Natural killer cell (primary cell): Measurements from ENCODE around the gene TIMM44. TPM values are rescaled to one million over a fixed set of nuclear protein-coding genes. Genes with fewer than 3 reads are reported as not detected.
A peak's percentile ranks its signal among the peaks of the same experiment; 100 is the strongest.

Experiments
- ATAC-seq, 3 donors: fragments of 150-1000 bp in 2 of 3; fragments of 200-7000 bp in 1 of 3; cut with Tn5 transposase; 1 replicate in 1 of 3; 2 replicates in 2 of 3; pipeline ENCODE4 v1.10.0; 2021; ENCODE audit warnings: mild to moderate bottlenecking in 2 of 3, moderate library complexity in 2 of 3
- DNase-seq, 2 donors: peaks; one replicate each; pipeline versions ENCODE4 v3.0.0 to v3.0.0-alpha.2; 2013 to 2021; ENCODE audit warnings: mixed read lengths in 1 of 2
- H3K27ac ChIP-seq: one replicate; pipeline ENCODE4 v1.5.1; 2013; ENCODE audit warnings: mild to moderate bottlenecking, low read length
- H3K27me3 ChIP-seq: one replicate; pipeline ENCODE4 v1.6.1; 2013; ENCODE audit warnings: low read length; ENCODE audit not compliant: control insufficient read depth, insufficient read depth
- H3K36me3 ChIP-seq: one replicate; pipeline ENCODE4 v1.6.1; 2013; ENCODE audit warnings: low read length; ENCODE audit not compliant: control insufficient read depth, insufficient read depth
- H3K4me1 ChIP-seq: one replicate; pipeline ENCODE4 v1.6.1; 2013; ENCODE audit warnings: low read length; ENCODE audit not compliant: control insufficient read depth, insufficient read depth
- H3K4me3 ChIP-seq: one replicate; pipeline ENCODE4 v1.5.1; 2013; ENCODE audit warnings: low read length
- H3K9me3 ChIP-seq: one replicate; pipeline ENCODE4 v1.6.1; 2013; ENCODE audit warnings: low read length; ENCODE audit not compliant: control insufficient read depth, insufficient read depth
- H3K27ac Mint-ChIP-seq, 2 donors: one replicate each; pipeline ENCODE4 v1.8.0; 2022; ENCODE audit warnings: mild to moderate bottlenecking in 2 of 2, mixed read lengths in 2 of 2, moderate library complexity in 1 of 2
- H3K27me3 Mint-ChIP-seq, 2 donors: one replicate each; pipeline ENCODE4 v1.8.0; 2022; ENCODE audit warnings: low read depth in 2 of 2, mixed read lengths in 2 of 2
- H3K36me3 Mint-ChIP-seq: one replicate; pipeline ENCODE4 v1.8.0; 2022; ENCODE audit warnings: mixed read lengths
- H3K4me1 Mint-ChIP-seq, 2 donors: one replicate each; pipeline ENCODE4 v1.8.0; 2022; ENCODE audit warnings: mixed read lengths in 2 of 2
- H3K4me3 Mint-ChIP-seq: one replicate; pipeline ENCODE4 v1.8.0; 2022; ENCODE audit warnings: mild to moderate bottlenecking, moderate library complexity, mixed read lengths
- H3K9me3 Mint-ChIP-seq, 2 donors: one replicate each; pipeline ENCODE4 v1.8.0; 2022; ENCODE audit warnings: mixed read lengths in 2 of 2
- WGBS: methylation state at CpG from one replicate; pipeline ENCODE4 v1.1.7; 2013; ENCODE audit warnings: missing lambda C conversion rate; ENCODE audit not compliant: insufficient coverage; 5-methylcytosine and 5-hydroxymethylcytosine counted together
- intact Hi-C: fragments of 100-400 bp; cut with micrococcal nuclease; formaldehyde crosslinking; loops from one replicate; pipeline ENCODE4 v1.14.2; 2022
- total RNA-seq, 4 donors: library from RNA; stranded (reverse); fragments of 120-200 nt in 1 of 4; gene quantifications; one replicate each; pipeline versions ENCODE4 v1.2.3 to v1.2.4, GENCODE V29; 2013 to 2022
- TF ChIP-seq, protein P1 (sequence below): fragments of 200-600 bp; IDR thresholded peaks from one replicate; pipeline ENCODE4 v1.8.0; 2022; ENCODE audit warnings: antibody characterized with exemption

Gene TIMM44
- total RNA-seq, 3 donors from 2014 or later (not counting 1 experiment from before 2014, with no cell fraction given) = 83.3 to 116 (median 89.4) TPM

GRCh38 chr19:7928741-7929701 lies 14.4 kb downstream of the TIMM44 start:
- Histone ChIP-seq H3K27me3 (no peaks in the 10 kb centered on the region), H3K27ac (no peak overlapping the region), H3K4me3 (no peak overlapping the region), H3K4me1 (peaks cover 20% of the 10 kb centered on the region), H3K36me3 (peaks cover 34% of the 10 kb centered on the region), H3K9me3 (no peaks in the 10 kb centered on the region)
- intact Hi-C loops = loop anchor here (2.0 kb wide), 1 partner anchor 14 kb away; the partner anchor contains the start of gene TIMM44
- H3K27me3 Mint-ChIP-seq = no peaks in the 10 kb centered on the region
- H3K4me3 Mint-ChIP-seq = peak overlapping the region; percentile 45
- TF ChIP-seq, protein P1, sequence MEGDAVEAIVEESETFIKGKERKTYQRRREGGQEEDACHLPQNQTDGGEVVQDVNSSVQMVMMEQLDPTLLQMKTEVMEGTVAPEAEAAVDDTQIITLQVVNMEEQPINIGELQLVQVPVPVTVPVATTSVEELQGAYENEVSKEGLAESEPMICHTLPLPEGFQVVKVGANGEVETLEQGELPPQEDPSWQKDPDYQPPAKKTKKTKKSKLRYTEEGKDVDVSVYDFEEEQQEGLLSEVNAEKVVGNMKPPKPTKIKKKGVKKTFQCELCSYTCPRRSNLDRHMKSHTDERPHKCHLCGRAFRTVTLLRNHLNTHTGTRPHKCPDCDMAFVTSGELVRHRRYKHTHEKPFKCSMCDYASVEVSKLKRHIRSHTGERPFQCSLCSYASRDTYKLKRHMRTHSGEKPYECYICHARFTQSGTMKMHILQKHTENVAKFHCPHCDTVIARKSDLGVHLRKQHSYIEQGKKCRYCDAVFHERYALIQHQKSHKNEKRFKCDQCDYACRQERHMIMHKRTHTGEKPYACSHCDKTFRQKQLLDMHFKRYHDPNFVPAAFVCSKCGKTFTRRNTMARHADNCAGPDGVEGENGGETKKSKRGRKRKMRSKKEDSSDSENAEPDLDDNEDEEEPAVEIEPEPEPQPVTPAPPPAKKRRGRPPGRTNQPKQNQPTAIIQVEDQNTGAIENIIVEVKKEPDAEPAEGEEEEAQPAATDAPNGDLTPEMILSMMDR = peak; percentile 49
- H3K36me3 Mint-ChIP-seq = no peaks in the 10 kb centered on the region
- WGBS = 63% methylated on average over 23 of the region's 24 CpGs
- H3K27ac Mint-ChIP-seq = peak overlapping the region; percentile 67 to 80
- DNase-seq (peak; percentile 72 to 90), ATAC-seq (peak; percentile 65 to 67 (median 66))
- no peaks in the 10 kb centered on the region for H3K9me3 Mint-ChIP-seq
- peaks cover 0 to 19% of the 10 kb centered on the region in 2 donors for H3K4me1 Mint-ChIP-seq

GRCh38 chr19:7928334-7928706 lies 15.1 kb downstream of the TIMM44 start:
- Mint-ChIP-seq H3K4me3 (peak overlapping the region; percentile 9), H3K27me3 (no peaks in the 10 kb centered on the region), H3K4me1 (peaks cover 0 to 21% of the 10 kb centered on the region in 2 donors), H3K27ac (peak overlapping the region; percentile 67 to 80), H3K36me3 (no peaks in the 10 kb centered on the region), H3K9me3 (no peaks in the 10 kb centered on the region)
- Histone ChIP-seq H3K36me3 (peaks cover 27% of the 10 kb centered on the region), H3K27me3 (no peaks in the 10 kb centered on the region), H3K9me3 (no peaks in the 10 kb centered on the region), H3K4me1 (peaks cover 20% of the 10 kb centered on the region), H3K27ac (no peak overlapping the region), H3K4me3 (no peak overlapping the region)
- no peak for ATAC-seq
- intact Hi-C loops = loop anchor here (2.0 kb wide), 1 partner anchor 14 kb away; the partner anchor contains the start of gene TIMM44
- TF ChIP-seq, protein P1 = no peak
- DNase-seq = no peak
- WGBS = 92% methylated on average over 9 of the region's 9 CpGs

- ATAC-seq = no peak
- H3K9me3 Mint-ChIP-seq = no peaks in the 10 kb centered on the region
- Histone ChIP-seq H3K27me3 (no peaks in the 10 kb centered on the region), H3K4me3 (no peak overlapping the region), H3K27ac (no peak overlapping the region), H3K9me3 (no peaks in the 10 kb centered on the region), H3K4me1 (peaks cover 20% of the 10 kb centered on the region), H3K36me3 (peaks cover 25% of the 10 kb centered on the region)
- no peaks in the 10 kb centered on the region for H3K27me3 Mint-ChIP-seq
- no peak for DNase-seq
- peaks cover 0 to 25% of the 10 kb centered on the region in 2 donors for H3K4me1 Mint-ChIP-seq
- H3K4me3 Mint-ChIP-seq = peak overlapping the region; percentile 9
- TF ChIP-seq, protein P1 = no peak
- H3K27ac Mint-ChIP-seq = peak overlapping the region; percentile 67 to 80
- WGBS = 94% methylated on average over 23 of the region's 23 CpGs
- H3K36me3 Mint-ChIP-seq = no peaks in the 10 kb centered on the region
- intact Hi-C loops = loop anchor here (2.0 kb wide), 1 partner anchor 15 kb away; the partner anchor contains the start of gene TIMM44
Measured at GRCh38 chr19:7927605-7928333, 15.7 kb downstream of the TIMM44 start.
